Choroid plexus epithelial cell (primary cell): ENCODE data around the gene FAM47C.
"Not testable (repeated sequence)": the region's sequence is repeated elsewhere in the genome, so short reads cannot be mapped to it uniquely, and the experiment has no call there.

ENCODE experiments used
- DNase-seq: peaks from one replicate; pipeline ENCODE4 v3.0.0-alpha.2; 2010; ENCODE audit warnings: low read depth
- H3K4me3 ChIP-seq: 2 replicates; pipeline ENCODE4 v1.5.1; 2011; ENCODE audit warnings: low read depth, mild to moderate bottlenecking, control low read depth, low read length, moderate library complexity
- TF ChIP-seq, protein P1 (sequence below): conservative IDR thresholded peaks from 2 replicates; pipeline ENCODE4 v1.5.1; 2011; ENCODE audit warnings: low read depth, mild to moderate bottlenecking, control low read depth, inconsistent platforms, low read length, moderate library complexity

Gene FAM47C

GRCh38 chrX:36983831-36984230, 24.3 kb upstream of the FAM47C start:
- H3K4me3 ChIP-seq = no peak overlapping the region
- TF ChIP-seq, protein P1, sequence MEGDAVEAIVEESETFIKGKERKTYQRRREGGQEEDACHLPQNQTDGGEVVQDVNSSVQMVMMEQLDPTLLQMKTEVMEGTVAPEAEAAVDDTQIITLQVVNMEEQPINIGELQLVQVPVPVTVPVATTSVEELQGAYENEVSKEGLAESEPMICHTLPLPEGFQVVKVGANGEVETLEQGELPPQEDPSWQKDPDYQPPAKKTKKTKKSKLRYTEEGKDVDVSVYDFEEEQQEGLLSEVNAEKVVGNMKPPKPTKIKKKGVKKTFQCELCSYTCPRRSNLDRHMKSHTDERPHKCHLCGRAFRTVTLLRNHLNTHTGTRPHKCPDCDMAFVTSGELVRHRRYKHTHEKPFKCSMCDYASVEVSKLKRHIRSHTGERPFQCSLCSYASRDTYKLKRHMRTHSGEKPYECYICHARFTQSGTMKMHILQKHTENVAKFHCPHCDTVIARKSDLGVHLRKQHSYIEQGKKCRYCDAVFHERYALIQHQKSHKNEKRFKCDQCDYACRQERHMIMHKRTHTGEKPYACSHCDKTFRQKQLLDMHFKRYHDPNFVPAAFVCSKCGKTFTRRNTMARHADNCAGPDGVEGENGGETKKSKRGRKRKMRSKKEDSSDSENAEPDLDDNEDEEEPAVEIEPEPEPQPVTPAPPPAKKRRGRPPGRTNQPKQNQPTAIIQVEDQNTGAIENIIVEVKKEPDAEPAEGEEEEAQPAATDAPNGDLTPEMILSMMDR = no peak
- DNase-seq = no peak

- TF ChIP-seq, protein P1 = peak; percentile 12
- H3K4me3 ChIP-seq = peak overlapping the region; percentile 24
- not testable (repeated sequence) for DNase-seq
These were observed 22.6 kb upstream of the FAM47C start for GRCh38 chrX:36985416-36986209.

DNA sequence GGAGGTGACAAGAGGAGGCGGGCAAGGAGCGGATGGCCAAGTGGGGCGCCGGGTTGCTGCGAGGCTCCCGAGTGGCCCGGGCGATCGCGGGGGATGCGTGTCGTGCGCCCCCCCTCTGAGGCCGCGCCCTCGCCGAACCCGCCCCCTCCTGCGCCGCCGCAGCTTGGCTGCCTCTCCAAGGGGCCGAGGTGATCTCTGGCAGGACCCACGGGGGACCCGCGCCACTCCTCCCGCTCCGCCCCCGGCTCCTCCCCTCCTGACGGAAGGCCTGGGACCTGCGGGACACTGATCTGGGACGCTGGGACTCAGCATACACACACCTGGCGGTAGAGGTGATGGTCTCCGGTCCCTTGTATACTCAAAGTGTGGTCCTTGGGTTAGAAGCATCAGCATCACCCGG, 21.9 kb upstream of the FAM47C start:
- no peak for DNase-seq
- no peak overlapping the region for H3K4me3 ChIP-seq
- TF ChIP-seq, protein P1 = no peak

GRCh38 chrX:36987212-36987611, 21.0 kb upstream of the FAM47C start:
- H3K4me3 ChIP-seq = not testable (repeated sequence)

GRCh38 chrX:37000140-37000539, 8.0 kb upstream of the FAM47C start:
- DNase-seq = no peak
- TF ChIP-seq, protein P1 = no peak
- H3K4me3 ChIP-seq = no peak overlapping the region

More at GRCh38 chrX:36987212-36987611, 21.0 kb upstream of the FAM47C start:
- DNase-seq = not testable (repeated sequence)

GRCh38 chrX:37010496-37010895, 2.3 kb downstream of the FAM47C start:
- no peak for DNase-seq

DNA sequence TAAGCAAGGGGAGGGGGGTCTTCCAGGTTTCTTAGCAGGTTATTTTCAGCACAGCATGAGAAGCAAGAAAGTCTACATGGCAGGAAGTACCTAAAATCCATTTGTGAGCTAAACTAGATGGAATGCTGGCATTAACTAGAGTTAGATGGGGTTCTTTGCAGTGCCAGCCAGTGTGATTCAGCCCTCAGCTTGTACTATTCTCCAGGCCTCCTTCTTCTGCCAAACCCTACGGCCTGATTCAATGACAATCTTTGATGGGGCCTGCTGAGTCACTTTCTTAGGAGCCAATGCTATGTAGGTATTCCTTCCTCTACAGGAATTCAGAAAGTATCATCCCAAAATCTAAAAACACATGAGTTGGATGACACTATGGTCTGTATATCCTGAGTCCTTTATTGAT, 26.1 kb downstream of the FAM47C start:
- DNase-seq, H3K4me3 ChIP-seq: not testable (repeated sequence)

More at GRCh38 chrX:37010496-37010895, 2.3 kb downstream of the FAM47C start:
- TF ChIP-seq, protein P1 = no peak
- H3K4me3 ChIP-seq = no peak overlapping the region

DNA sequence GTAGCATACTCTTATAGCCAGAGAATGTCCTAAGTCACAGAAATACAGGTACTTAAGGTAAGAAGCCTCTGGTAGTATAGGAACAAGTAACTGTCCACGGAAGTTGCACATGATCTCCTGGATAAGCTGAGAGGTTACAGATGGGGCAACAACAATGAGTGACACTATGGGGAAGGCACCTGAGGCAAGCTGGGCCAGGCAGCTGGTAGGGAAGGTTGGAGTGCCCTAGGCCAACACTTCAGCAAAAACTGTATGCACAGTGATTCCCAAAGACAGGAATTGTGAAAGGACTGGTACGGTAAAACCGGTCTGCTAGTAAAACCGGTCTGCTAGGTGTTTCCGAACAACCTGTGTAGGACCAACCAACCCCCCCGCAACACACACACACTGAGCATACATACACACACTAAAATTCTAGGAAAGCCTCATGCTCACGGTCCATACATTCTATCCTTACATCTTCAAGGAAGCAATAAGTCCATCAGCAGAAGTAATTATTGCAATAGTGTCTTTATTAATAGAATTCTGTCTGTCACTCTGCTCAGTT, 28.6 kb downstream of the FAM47C start:
- not testable (repeated sequence) for H3K4me3 ChIP-seq, DNase-seq

DNA sequence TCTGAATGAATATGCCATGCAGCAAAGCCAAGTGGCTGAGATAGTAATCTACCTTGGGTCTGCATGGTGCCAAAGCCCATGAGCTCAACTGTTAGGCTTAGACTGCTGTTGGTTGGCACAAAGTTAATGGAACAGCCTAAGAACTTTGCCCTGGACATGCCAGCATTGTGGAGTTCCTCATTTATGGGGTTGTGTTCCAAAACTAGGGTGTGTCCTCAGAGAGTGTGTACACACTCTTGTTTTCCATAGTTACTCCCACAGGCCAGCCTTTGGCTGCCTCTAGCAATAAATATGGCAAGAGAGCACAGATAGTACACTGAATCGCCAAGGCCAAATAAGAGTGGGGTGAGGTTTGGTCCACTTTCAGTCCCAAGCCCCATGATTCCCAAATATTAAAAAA, 30.6 kb downstream of the FAM47C start:
- not testable (repeated sequence) for H3K4me3 ChIP-seq, DNase-seq

GRCh38 chrX:37042956-37043885, 35.1 kb downstream of the FAM47C start:
- not testable (repeated sequence) for DNase-seq, H3K4me3 ChIP-seq
